GM19395 (cell line): ENCODE measurements around the gene TOMM40.
A peak's percentile ranks its signal among the peaks of the same experiment; 100 is the strongest.
"Not testable (repeated sequence)": the region's sequence is repeated elsewhere in the genome, so short reads cannot be mapped to it uniquely, and the experiment has no call there.

ENCODE experiments used
- ATAC-seq: cut with Tn5 transposase; IDR thresholded peaks from one replicate; pipeline ENCODE4 v1.9.1; 2021; ENCODE audit warnings: mild to moderate bottlenecking, moderate library complexity; ENCODE audit not compliant: unreplicated experiment

Gene TOMM40

GRCh38 chr19:44891016-44891882 lies at the start of gene TOMM40:
Gene TOMM40, plus strand, starts transcription at chr19:44891254. Its CDS starts 162 bp downstream, at chr19:44891416.
- peak; percentile 66 for ATAC-seq

- ATAC-seq: no peak
These were observed 45.8 kb upstream of the TOMM40 start for GRCh38 chr19:44845286-44845611.

GRCh38 chr19:44845612-44846454 lies 45.2 kb upstream of the TOMM40 start, which contains the start of gene NECTIN2:
Gene NECTIN2, plus strand, starts transcription at chr19:44846297. Its CDS starts 229 bp downstream, at chr19:44846526.
- ATAC-seq: no peak

- ATAC-seq: no peak
These were observed 44.5 kb upstream of the TOMM40 start for GRCh38 chr19:44846455-44847143.

GRCh38 chr19:44847144-44848035 lies 43.7 kb upstream of the TOMM40 start:
- no peak for ATAC-seq

GRCh38 chr19:44848036-44848811 lies 42.8 kb upstream of the TOMM40 start:
- no peak for ATAC-seq

GRCh38 chr19:44848812-44849447 lies 42.1 kb upstream of the TOMM40 start:
- ATAC-seq: no peak

- no peak for ATAC-seq
These were observed 40.4 kb upstream of the TOMM40 start for GRCh38 chr19:44850641-44851109.

GRCh38 chr19:44851427-44851826 lies 39.6 kb upstream of the TOMM40 start:
- ATAC-seq: no peak

- ATAC-seq: no peak
These were observed 35.4 kb upstream of the TOMM40 start for GRCh38 chr19:44855606-44856005.

GRCh38 chr19:44856421-44857083 lies 34.5 kb upstream of the TOMM40 start:
- no peak for ATAC-seq

- ATAC-seq: no peak
These were observed 33.2 kb upstream of the TOMM40 start for GRCh38 chr19:44857837-44858236.

- ATAC-seq: not testable (repeated sequence)
These were observed 29.5 kb upstream of the TOMM40 start for GRCh38 chr19:44861576-44861975.

- no peak for ATAC-seq
These were observed 27.1 kb upstream of the TOMM40 start for GRCh38 chr19:44863990-44864389.

GRCh38 chr19:44865196-44865767 lies 25.8 kb upstream of the TOMM40 start:
- ATAC-seq: no peak

GRCh38 chr19:44866664-44867063 lies 24.4 kb upstream of the TOMM40 start:
- no peak for ATAC-seq

- no peak for ATAC-seq
These were observed 23.5 kb upstream of the TOMM40 start for GRCh38 chr19:44867578-44867977.
